Measurements from ENCODE around the gene MYO1H.

The MYO1H gene

GRCh38 chr12:109487181-109488050 lies 139.7 kb downstream of the MYO1H start:
- no peak for DNase-seq
- Histone ChIP-seq H3K27me3 (no peaks in the 10 kb centered on the region), H3K4me1 (no peaks in the 10 kb centered on the region; the same call in 1 of the 2 replicates), H3K9me3 (no peaks in the 10 kb centered on the region), H3K36me3 (peaks cover 48% of the 10 kb centered on the region), H3K4me3 (ENCODE audit: low read depth, low read length) (no peak overlapping the region)
- no peak for TF ChIP-seq CTCF (IDR thresholded peaks at IDR 0.05; ENCODE audit: low read depth, low read length)

- H3K4me1 ChIP-seq: no peaks in the 10 kb centered on the region; the same call in 1 of the 2 replicates
- H3K36me3 ChIP-seq: peaks cover 48% of the 10 kb centered on the region
- DNase-seq: no peak
- no peak for TF ChIP-seq CTCF (IDR thresholded peaks at IDR 0.05; ENCODE audit: low read depth, low read length)
- H3K27me3 ChIP-seq: no peaks in the 10 kb centered on the region
- H3K9me3 ChIP-seq: no peaks in the 10 kb centered on the region
- no peak overlapping the region for H3K4me3 ChIP-seq (ENCODE audit: low read depth, low read length)
Observed at GRCh38 chr12:109488051-109488665, 140.5 kb downstream of the MYO1H start.

- Histone ChIP-seq H3K9me3 (no peaks in the 10 kb centered on the region), H3K4me3 (ENCODE audit: low read depth, low read length) (no peak overlapping the region), H3K27me3 (no peaks in the 10 kb centered on the region), H3K4me1 (no peaks in the 10 kb centered on the region; the same call in 1 of the 2 replicates), H3K36me3 (peaks cover 48% of the 10 kb centered on the region)
- no peak for TF ChIP-seq CTCF (IDR thresholded peaks at IDR 0.05; ENCODE audit: low read depth, low read length)
- no peak for DNase-seq
Observed at GRCh38 chr12:109489016-109489954, 141.6 kb downstream of the MYO1H start.

- peaks cover 44% of the 10 kb centered on the region for H3K36me3 ChIP-seq
Observed at GRCh38 chr12:109489955-109490565, 142.4 kb downstream of the MYO1H start.

GRCh38 chr12:109491671-109492070 lies 144.0 kb downstream of the MYO1H start:
- Histone ChIP-seq H3K4me1 (no peaks in the 10 kb centered on the region), H3K36me3 (peaks cover 34% of the 10 kb centered on the region), H3K27me3 (no peaks in the 10 kb centered on the region), H3K4me3 (ENCODE audit: low read depth, low read length) (no peak overlapping the region), H3K9me3 (no peaks in the 10 kb centered on the region)
- no peak for DNase-seq
- no peak for TF ChIP-seq CTCF (IDR thresholded peaks at IDR 0.05; ENCODE audit: low read depth, low read length)

More at GRCh38 chr12:109489955-109490565, 142.4 kb downstream of the MYO1H start:
- Histone ChIP-seq H3K27me3 (no peaks in the 10 kb centered on the region), H3K4me3 (ENCODE audit: low read depth, low read length) (no peak overlapping the region), H3K9me3 (no peaks in the 10 kb centered on the region), H3K4me1 (no peaks in the 10 kb centered on the region; the same call in 1 of the 2 replicates)
- TF ChIP-seq CTCF (IDR thresholded peaks at IDR 0.05; ENCODE audit: low read depth, low read length): no peak
- no peak for DNase-seq

Measured in BE2C (cell line).